HG03565 (cell line): ENCODE results near the gene SUPT3H.

Experiments
- ATAC-seq: cut with Tn5 transposase; IDR thresholded peaks from one replicate; pipeline ENCODE4 v1.9.1; 2021; ENCODE audit warnings: mild to moderate bottlenecking, moderate library complexity; ENCODE audit not compliant: unreplicated experiment

SUPT3H gene

GRCh38 chr6:45394586-45395095 is 16.9 kb upstream of the SUPT3H start:
- no peak for ATAC-seq

DNA sequence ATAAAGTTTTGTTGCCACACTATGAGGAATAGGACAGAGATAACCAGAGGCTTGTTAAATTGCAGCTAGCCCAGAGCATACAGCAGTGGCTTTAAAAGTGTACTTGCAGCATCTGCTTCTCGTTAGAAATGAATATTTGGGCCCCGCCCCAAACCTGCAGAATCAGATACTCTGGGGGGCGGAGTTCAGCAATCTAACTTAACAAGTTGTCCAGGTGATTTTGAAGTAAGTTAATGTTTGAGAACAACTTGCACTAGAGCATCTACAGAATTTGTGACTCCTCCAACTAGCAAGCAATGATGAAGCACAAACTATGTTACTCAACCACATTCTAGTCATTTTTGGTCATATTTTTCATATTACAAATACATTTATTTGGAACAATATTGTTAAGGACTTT is 10.6 kb upstream of the SUPT3H start:
- ATAC-seq, result no peak

DNA sequence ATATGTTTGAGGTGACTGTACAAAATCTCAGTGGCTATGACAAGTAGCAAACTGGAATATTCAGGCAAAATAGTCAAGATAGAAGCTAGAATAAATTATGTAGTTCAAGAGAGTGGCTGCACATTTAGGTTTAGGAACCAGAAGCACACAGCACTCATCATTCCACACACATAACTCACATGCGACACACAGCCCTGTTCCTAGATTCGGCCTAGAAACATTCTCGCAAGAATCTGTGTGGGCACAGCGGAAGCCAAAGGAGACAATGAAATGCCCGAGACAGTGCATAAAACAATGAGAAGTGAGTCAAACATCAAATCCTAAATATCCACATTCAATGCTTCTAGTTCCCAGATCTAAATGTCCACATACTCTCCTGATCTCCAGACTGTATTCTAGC is 9.5 kb upstream of the SUPT3H start:
- ATAC-seq, result no peak

DNA sequence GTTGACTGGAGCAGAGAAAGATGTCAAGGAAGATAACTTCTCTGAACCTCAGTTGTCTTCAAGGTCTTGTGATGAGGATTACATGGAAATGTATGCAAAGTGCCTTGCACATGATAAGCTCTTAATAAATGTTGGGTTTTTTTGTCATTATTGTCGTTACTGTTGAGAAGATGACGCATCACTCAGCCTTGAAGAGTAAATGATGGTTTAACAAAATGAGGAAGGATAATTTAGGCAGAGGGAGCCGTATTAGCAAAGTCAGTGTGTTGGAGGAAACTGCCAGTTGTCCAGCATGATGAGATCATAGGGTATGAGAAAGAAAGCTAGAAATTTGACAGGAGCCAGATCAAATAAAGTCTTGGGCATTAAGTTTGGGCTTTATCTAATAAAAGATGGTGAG is 8.8 kb upstream of the SUPT3H start:
- ATAC-seq, result no peak

- ATAC-seq, result no peak
Observed at GRCh38 chr6:45382391-45382790, 4.7 kb upstream of the SUPT3H start.

- ATAC-seq, result peak; percentile 8
Observed at GRCh38 chr6:45378334-45378926, 696 bp upstream of the SUPT3H start.

GRCh38 chr6:45377043-45377553 is 636 bp downstream of the SUPT3H start:
- peak; percentile 5 for ATAC-seq

GRCh38 chr6:45376310-45377042 is 1.3 kb downstream of the SUPT3H start:
- ATAC-seq, result no peak

- ATAC-seq, result no peak
Observed at GRCh38 chr6:45375449-45375848, 2.3 kb downstream of the SUPT3H start.

- ATAC-seq, result no peak
Observed at GRCh38 chr6:45371924-45372573, 5.7 kb downstream of the SUPT3H start.

- ATAC-seq, result no peak
Observed at GRCh38 chr6:45369870-45370269, 7.9 kb downstream of the SUPT3H start.

DNA sequence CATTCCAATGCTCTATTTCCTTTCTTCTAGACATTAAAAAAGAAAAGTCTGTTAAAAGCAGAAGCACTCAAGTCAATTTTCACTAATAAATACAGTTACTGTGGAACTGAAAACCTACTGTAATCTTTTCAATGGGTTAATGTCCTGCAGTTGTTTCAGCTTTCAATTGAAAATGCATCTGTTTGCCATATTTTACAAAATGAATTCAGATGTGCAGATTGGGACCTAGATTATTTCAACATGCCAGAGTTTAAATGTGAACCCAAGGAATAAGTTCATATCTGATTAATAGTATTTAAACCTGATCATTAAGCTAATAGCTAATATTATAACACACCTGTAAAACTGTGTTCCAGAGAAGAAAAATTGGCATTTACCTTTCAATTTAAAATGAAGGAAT is 9.7 kb downstream of the SUPT3H start:
- no peak for ATAC-seq

GRCh38 chr6:45366534-45366933 is 11.2 kb downstream of the SUPT3H start:
- no peak for ATAC-seq

- no peak for ATAC-seq
Observed at GRCh38 chr6:45365036-45365435, 12.7 kb downstream of the SUPT3H start.

- ATAC-seq, result no peak
Observed at GRCh38 chr6:45364466-45364865, 13.3 kb downstream of the SUPT3H start.

DNA sequence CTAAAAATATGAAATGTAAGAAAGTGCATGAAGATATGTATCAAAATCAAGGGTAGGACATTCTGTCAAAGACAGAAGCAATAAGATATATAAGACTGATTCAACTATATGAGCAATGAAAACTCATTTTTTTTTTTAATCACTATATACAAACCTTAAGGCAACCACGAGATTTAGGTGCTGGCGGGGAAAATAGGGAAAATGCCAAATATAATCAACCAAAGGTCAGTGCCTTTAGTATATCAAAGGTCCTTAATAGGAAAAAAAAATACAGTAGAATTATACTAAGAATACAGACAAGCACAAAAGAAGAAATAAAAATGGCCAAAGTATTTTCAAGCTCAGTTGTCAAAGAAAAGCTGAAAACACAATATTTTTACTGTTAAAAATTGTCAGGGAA is 24.1 kb downstream of the SUPT3H start:
- no peak for ATAC-seq

DNA sequence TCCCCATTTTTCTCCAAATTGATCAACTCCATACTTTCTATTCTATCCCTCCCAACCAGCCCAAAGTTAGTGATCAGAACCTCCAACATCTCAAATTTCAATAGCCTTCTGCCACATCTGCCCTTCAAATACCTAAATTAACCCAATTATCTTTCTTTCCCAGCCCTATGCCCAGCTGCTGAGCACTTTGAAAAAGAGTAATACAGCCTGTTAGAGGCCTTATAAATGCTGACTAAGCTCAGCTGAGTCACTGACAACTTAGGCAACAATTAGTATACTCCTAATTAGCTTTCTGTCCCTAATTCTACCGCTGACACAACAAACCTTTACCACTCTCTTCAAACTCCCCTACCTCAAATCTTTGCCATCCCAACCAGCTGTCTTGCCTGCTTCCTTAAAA is 26.1 kb downstream of the SUPT3H start:
- ATAC-seq, result no peak

DNA sequence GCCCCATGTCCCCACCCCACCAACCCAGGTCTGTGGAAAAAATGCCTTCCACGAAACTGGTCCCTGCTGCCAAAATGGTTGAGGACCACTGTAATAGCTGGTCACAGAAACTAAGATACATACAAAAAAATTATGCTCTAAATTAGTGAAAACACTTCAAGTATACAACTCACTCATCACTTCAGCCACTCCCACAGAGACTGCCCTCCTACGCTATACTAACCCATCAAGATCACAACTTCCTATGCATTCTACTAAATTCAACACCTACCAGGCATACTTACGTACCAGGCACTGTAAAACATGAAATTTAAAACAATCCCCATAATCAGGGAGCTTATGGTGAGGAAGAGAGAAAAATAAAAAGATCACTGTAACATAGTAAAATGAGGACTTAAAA is 26.7 kb downstream of the SUPT3H start:
- no peak for ATAC-seq

DNA sequence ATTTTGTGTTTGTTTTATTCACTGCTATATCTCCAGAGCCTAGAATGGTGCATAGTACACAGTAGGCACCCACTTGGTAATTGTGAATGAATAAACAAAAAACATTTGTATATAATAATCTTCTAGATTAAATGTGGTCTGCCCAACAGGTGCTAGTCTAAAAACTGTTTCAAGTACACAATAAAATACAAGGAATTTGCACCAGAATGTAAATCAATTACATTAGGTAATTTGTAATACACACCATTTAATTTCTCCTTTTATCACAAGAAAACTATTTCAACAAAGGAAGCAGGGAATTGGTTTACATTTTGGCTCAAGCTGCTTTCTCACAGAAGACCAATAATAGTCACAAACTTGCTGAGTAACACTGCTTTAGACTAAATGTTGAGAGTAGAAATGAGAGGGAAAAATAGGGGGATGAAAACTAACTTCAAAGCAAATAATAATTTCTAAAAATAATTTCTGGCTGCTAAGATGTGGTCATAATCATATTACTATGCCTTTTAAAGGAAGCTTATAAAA is 27.5 kb downstream of the SUPT3H start:
- ATAC-seq, result no peak

DNA sequence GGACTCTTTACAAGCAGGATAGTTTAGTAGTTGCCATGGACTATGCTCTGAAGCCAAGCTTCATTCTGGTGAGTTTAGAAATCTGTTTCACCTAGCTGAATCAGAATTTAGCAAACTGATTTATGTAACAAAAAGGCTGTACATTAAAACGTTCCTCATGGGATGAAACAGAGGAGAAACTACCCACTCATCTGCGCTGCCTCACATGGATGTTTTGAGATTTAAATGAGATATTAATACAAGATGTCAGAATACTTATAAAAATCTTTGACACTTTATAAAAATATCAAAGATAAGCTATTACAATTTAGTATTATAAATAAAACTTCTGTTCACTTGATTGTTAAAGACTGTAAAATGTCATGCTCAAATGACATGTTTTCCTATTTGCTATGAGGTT is 32.8 kb downstream of the SUPT3H start:
- no peak for ATAC-seq

GRCh38 chr6:45328523-45328922 is 49.2 kb downstream of the SUPT3H start:
- no peak for ATAC-seq
